OCI-LY1 (cell line): ENCODE results near the gene GPN1.

Source experiments
- EZH2 ChIP-seq: fragments of 200-600 bp; sonication (generic), shearing (Covaris generic); IDR thresholded peaks from 2 replicates; pipeline ENCODE4 v1.8.0; 2017; ENCODE audit warnings: borderline replicate concordance, mixed run types, mild to moderate bottlenecking, antibody characterized with exemption, low read length, moderate library complexity, mixed read lengths
- TF ChIP-seq, protein P1 (sequence below): fragments of 200-600 bp; sonication (generic), shearing (Covaris generic); IDR thresholded peaks from 2 replicates; pipeline ENCODE4 v1.5.1; 2017; ENCODE audit warnings: mild to moderate bottlenecking, antibody characterized with exemption, low read length, moderate library complexity, mixed read lengths

DNA sequence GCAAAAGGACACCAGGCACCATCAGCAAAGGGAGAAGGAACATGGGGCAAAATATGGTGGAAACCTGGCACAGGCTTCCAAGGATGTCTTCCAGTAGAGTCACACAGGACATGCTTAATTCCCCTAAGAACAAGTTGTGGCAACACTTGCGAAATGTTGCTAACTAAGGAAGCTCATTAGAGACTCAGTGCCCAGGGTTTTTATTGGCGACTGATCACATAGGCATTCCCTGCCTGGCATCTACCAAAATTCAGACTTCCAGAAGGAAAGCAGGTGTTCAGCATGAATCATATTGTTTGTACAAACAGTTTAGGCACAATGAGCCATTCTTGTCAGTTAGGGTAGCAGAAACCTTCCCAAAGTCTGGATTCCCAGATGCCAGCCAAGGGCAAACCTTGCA, 60.6 kb downstream of the GPN1 start:
- TF ChIP-seq, protein P1, sequence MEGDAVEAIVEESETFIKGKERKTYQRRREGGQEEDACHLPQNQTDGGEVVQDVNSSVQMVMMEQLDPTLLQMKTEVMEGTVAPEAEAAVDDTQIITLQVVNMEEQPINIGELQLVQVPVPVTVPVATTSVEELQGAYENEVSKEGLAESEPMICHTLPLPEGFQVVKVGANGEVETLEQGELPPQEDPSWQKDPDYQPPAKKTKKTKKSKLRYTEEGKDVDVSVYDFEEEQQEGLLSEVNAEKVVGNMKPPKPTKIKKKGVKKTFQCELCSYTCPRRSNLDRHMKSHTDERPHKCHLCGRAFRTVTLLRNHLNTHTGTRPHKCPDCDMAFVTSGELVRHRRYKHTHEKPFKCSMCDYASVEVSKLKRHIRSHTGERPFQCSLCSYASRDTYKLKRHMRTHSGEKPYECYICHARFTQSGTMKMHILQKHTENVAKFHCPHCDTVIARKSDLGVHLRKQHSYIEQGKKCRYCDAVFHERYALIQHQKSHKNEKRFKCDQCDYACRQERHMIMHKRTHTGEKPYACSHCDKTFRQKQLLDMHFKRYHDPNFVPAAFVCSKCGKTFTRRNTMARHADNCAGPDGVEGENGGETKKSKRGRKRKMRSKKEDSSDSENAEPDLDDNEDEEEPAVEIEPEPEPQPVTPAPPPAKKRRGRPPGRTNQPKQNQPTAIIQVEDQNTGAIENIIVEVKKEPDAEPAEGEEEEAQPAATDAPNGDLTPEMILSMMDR, result no peak
- no peak for TF ChIP-seq EZH2
